PC-3 (cell line): ENCODE measurements around the gene PCNX2.

ENCODE experiments used
- CTCF ChIP-seq: fragments of 300-600 bp; sonication (generic); conservative IDR thresholded peaks from 2 replicates; pipeline ENCODE4 v1.5.1; 2017; ENCODE audit warnings: antibody characterized with exemption, low read depth, mild to moderate bottlenecking, low read length
- EZH2 ChIP-seq: fragments of 300-600 bp; sonication (generic); IDR thresholded peaks from one replicate; pipeline ENCODE4 v1.6.1; 2017; ENCODE audit warnings: antibody characterized with exemption, mild to moderate bottlenecking, low read length; ENCODE audit not compliant: unreplicated experiment
- EZH2phosphoT487 ChIP-seq: fragments of 300-600 bp; sonication (generic); IDR thresholded peaks from 2 replicates; pipeline ENCODE4 v1.6.1; 2018; ENCODE audit warnings: mild to moderate bottlenecking, antibody characterized with exemption, low read length, borderline replicate concordance

GRCh38 chr1:232962761-232963745 lies 332.5 kb downstream of the PCNX2 start:
- TF ChIP-seq CTCF, result no peak
- TF ChIP-seq EZH2phosphoT487, result no peak
- TF ChIP-seq EZH2, result no peak
